GM21576 (cell line): Measurements from ENCODE around the gene LRMDA.

Experiments used
- ATAC-seq: cut with Tn5 transposase; IDR thresholded peaks from one replicate; pipeline ENCODE4 v1.9.1; 2021; ENCODE audit warnings: mild to moderate bottlenecking, moderate library complexity; ENCODE audit not compliant: unreplicated experiment

Gene LRMDA

GRCh38 chr10:76205361-76205760, 773.9 kb downstream of the LRMDA start:
- no peak for ATAC-seq

GRCh38 chr10:76206797-76207352, 775.5 kb downstream of the LRMDA start:
- no peak for ATAC-seq

GRCh38 chr10:76209135-76209534, 777.7 kb downstream of the LRMDA start:
- no peak for ATAC-seq

GRCh38 chr10:76210211-76210610, 778.8 kb downstream of the LRMDA start:
- no peak for ATAC-seq

GRCh38 chr10:76211691-76212090, 780.3 kb downstream of the LRMDA start:
- ATAC-seq: no peak

GRCh38 chr10:76213876-76214275, 782.5 kb downstream of the LRMDA start:
- no peak for ATAC-seq

GRCh38 chr10:76218035-76218434, 786.6 kb downstream of the LRMDA start:
- ATAC-seq: no peak

GRCh38 chr10:76229341-76229740, 797.9 kb downstream of the LRMDA start:
- ATAC-seq: no peak

GRCh38 chr10:76230921-76231285, 799.5 kb downstream of the LRMDA start:
- no peak for ATAC-seq

- no peak for ATAC-seq
Measured at GRCh38 chr10:76231286-76231934, 800.0 kb downstream of the LRMDA start.

GRCh38 chr10:76234499-76235226, 803.2 kb downstream of the LRMDA start:
- no peak for ATAC-seq

- ATAC-seq: no peak
Measured at GRCh38 chr10:76236356-76236755, 804.9 kb downstream of the LRMDA start.

- ATAC-seq: no peak
Measured at GRCh38 chr10:76242956-76243355, 811.5 kb downstream of the LRMDA start.

- no peak for ATAC-seq
Measured at GRCh38 chr10:76244061-76244686, 812.8 kb downstream of the LRMDA start.

GRCh38 chr10:76245951-76246495, 814.6 kb downstream of the LRMDA start:
- no peak for ATAC-seq

- ATAC-seq: no peak
Measured at GRCh38 chr10:76248649-76249200, 817.3 kb downstream of the LRMDA start.

- no peak for ATAC-seq
Measured at GRCh38 chr10:76251841-76252671, 820.6 kb downstream of the LRMDA start.

GRCh38 chr10:76252733-76253132, 821.3 kb downstream of the LRMDA start:
- ATAC-seq: no peak

- ATAC-seq: no peak
Measured at GRCh38 chr10:76255241-76255640, 823.8 kb downstream of the LRMDA start.

GRCh38 chr10:76257816-76258215, 826.4 kb downstream of the LRMDA start:
- ATAC-seq: no peak
